K562 (cell line): ENCODE results near the gene INMT. TPM values are rescaled to one million over a fixed set of nuclear protein-coding genes. Genes with fewer than 3 reads are reported as not detected.

ENCODE experiments used
- ATAC-seq: fragments of 200-7000 bp; cut with Tn5 transposase; 3 replicates; pipeline ENCODE4 v1.9.1; 2020; ENCODE audit warnings: moderate library complexity
- BruUV-seq: library from RNA; stranded (reverse); fragments of 400-500 nt; replicated peaks from 2 replicates; lab custom pipeline; 2021; lab: Mats Ljungman, UMichigan
- CTCF ChIA-PET: fragments of 300-600 bp; formaldehyde crosslinking; extraction: SDS; loops from one replicate; lab custom pipeline; 2021; ENCODE audit warnings: low intra/inter-chr PET ratio; lab: Yijun Ruan, JAX
- POLR2A ChIA-PET: fragments of 300-600, 350-650 bp; sonication (Branson Sonifier 250); formaldehyde crosslinking; extraction: SDS; loops from one replicate; lab custom pipeline; 2021; ENCODE audit warnings: antibody characterized with exemption, inconsistent platforms; lab: Yijun Ruan, JAX
- DNase-seq, 4 experiments: peaks; one replicate each; pipeline versions ENCODE4 v3.0.0 to v3.0.0-alpha.2; 2011 to 2018; ENCODE audit warnings: low spot score in 3 of 4, mixed read lengths in 3 of 4; ENCODE audit errors: extremely low read depth in 1 of 4
- FAIRE-seq: peaks from 2 replicates; lab custom pipeline; 2011; peaks lifted over from hg19 to GRCh38; lab: Jason Lieb, UNC
- H2AFZ ChIP-seq: 2 replicates; pipeline ENCODE4 v1.6.0; 2011; ENCODE audit warnings: low read depth, low read length, control low read depth, inconsistent platforms
- H3K27ac ChIP-seq: fragments of 200-600 bp; 3 replicates; pipeline ENCODE4 v1.8.0; 2011; ENCODE audit warnings: low read depth, mild to moderate bottlenecking, control low read depth, inconsistent platforms, low read length, moderate library complexity, mixed read lengths; ENCODE audit errors: extremely low read depth
- H3K27me3 ChIP-seq, 2 experiments: fragments of 300-600 bp in 1 of 2; 2 replicates in 1 of 2; 3 replicates in 1 of 2; pipeline versions ENCODE4 v1.6.0 to v1.8.0; 2011; ENCODE audit warnings: inconsistent platforms in 2 of 2, low read length in 2 of 2, mild to moderate bottlenecking in 1 of 2, mixed read lengths in 1 of 2, moderate library complexity in 1 of 2; ENCODE audit not compliant: control insufficient read depth in 2 of 2, insufficient read depth in 2 of 2
- H3K36me3 ChIP-seq: fragments of 300-600 bp; 3 replicates; pipeline ENCODE4 v1.8.0; 2011; ENCODE audit warnings: mild to moderate bottlenecking, low read length, inconsistent platforms; ENCODE audit not compliant: control insufficient read depth, insufficient read depth
- H3K4me1 ChIP-seq, 2 experiments: fragments of 200-600 bp in 1 of 2; replicated peaks in 1 of 2; 2 replicates in 1 of 2; 3 replicates in 1 of 2; pipeline versions ENCODE4 v1.5.1 to v1.8.0; 2011; ENCODE audit warnings: inconsistent platforms in 2 of 2, low read length in 2 of 2, mild to moderate bottlenecking in 1 of 2, mixed read lengths in 1 of 2, moderate library complexity in 1 of 2; ENCODE audit not compliant: control insufficient read depth in 2 of 2, insufficient read depth in 2 of 2
- H3K4me2 ChIP-seq: 2 replicates; pipeline ENCODE4 v1.6.1; 2011; ENCODE audit warnings: low read length, control low read depth, inconsistent platforms, mixed read lengths; ENCODE audit not compliant: insufficient read depth
- H3K4me3 ChIP-seq: fragments of 200-600 bp; sonication (generic), shearing (Covaris generic); 2 replicates; pipeline ENCODE4 v1.5.1; 2016; ENCODE audit warnings: control low read depth, inconsistent platforms
- H3K79me2 ChIP-seq: fragments of 200-600 bp; 3 replicates; pipeline ENCODE4 v1.8.0; 2011; ENCODE audit warnings: low read length, inconsistent platforms; ENCODE audit not compliant: control insufficient read depth, insufficient read depth
- H3K9ac ChIP-seq, 2 experiments: 2 replicates each; pipeline versions ENCODE4 v1.6.0 to v1.6.1; 2011; ENCODE audit warnings: low read depth in 2 of 2, low read length in 2 of 2, control low read depth in 1 of 2, inconsistent platforms in 1 of 2, mild to moderate bottlenecking in 1 of 2, mixed read lengths in 1 of 2; ENCODE audit not compliant: insufficient read depth in 1 of 2
- H3K9me1 ChIP-seq: one replicate; pipeline ENCODE4 v1.6.0; 2011; ENCODE audit warnings: inconsistent platforms, mild to moderate bottlenecking, low read length, moderate library complexity; ENCODE audit not compliant: control insufficient read depth, insufficient read depth
- H3K9me3 ChIP-seq: replicated peaks from 2 replicates; pipeline ENCODE4 v1.5.1; 2011; ENCODE audit warnings: low read depth, low read length, inconsistent platforms; ENCODE audit not compliant: control insufficient read depth, insufficient read depth
- H4K20me1 ChIP-seq: replicated peaks from 2 replicates; pipeline ENCODE4 v1.6.1; 2011; ENCODE audit warnings: low read length, inconsistent platforms, mixed read lengths; ENCODE audit not compliant: control insufficient read depth, insufficient read depth
- C11orf30 ChIP-seq: fragments of 450-650 bp; IDR thresholded peaks from 2 replicates; pipeline ENCODE4 v1.6.1; 2016; ENCODE audit warnings: low read depth, mild to moderate bottlenecking
- CXXC5 ChIP-seq: fragments of 250-450 bp; sonication (Bioruptor Pico); IDR thresholded peaks from 2 replicates; pipeline ENCODE4 v1.8.0; 2022; ENCODE audit warnings: inconsistent platforms, mild to moderate bottlenecking, moderate library complexity
- FIP1L1 ChIP-seq: fragments of 200-400 bp; formaldehyde crosslinking; IDR thresholded peaks from 2 replicates; pipeline ENCODE4 v1.6.1; 2018; ENCODE audit warnings: mild to moderate bottlenecking, low read depth, low read length; ENCODE audit not compliant: poor library complexity, severe bottlenecking
- HMG20A ChIP-seq: fragments of 450-650 bp; formaldehyde crosslinking; conservative IDR thresholded peaks from 2 replicates; pipeline ENCODE4 v1.4.0; 2020; ENCODE audit warnings: mild to moderate bottlenecking, mixed read lengths
- MCM7 ChIP-seq, 2 experiments: fragments of 450-650 bp; IDR thresholded peaks; 2 replicates each; pipeline ENCODE4 v1.6.1; 2016 to 2018
- NFIC ChIP-seq: fragments of 450-650 bp; IDR thresholded peaks from 2 replicates; pipeline ENCODE4 v1.6.1; 2017; ENCODE audit warnings: mild to moderate bottlenecking, inconsistent platforms
- NUFIP1 ChIP-seq: fragments of 450-650 bp; IDR thresholded peaks from 2 replicates; pipeline ENCODE4 v1.6.1; 2018; ENCODE audit not compliant: partially characterized antibody
- TSC22D4 ChIP-seq: fragments of 450-650 bp; IDR thresholded peaks from 2 replicates; pipeline ENCODE4 v1.6.1; 2016; ENCODE audit warnings: missing genetic modification characterization, missing biosample characterization, control low read depth
- ZNF165 ChIP-seq: fragments of 250-450 bp; sonication (Bioruptor Pico); IDR thresholded peaks from 2 replicates; pipeline ENCODE4 v1.4.0; 2020; ENCODE audit warnings: borderline replicate concordance
- ZNF316 ChIP-seq: fragments of 450-650 bp; IDR thresholded peaks from 2 replicates; pipeline ENCODE4 v1.6.1; 2016
- ZNF717 ChIP-seq: fragments of 250-450 bp; sonication (Bioruptor Pico); IDR thresholded peaks from 2 replicates; pipeline ENCODE4 v1.5.0; 2021
- ZNF766 ChIP-seq: fragments of 200-800 bp; sonication (Bioruptor generic); conservative IDR thresholded peaks from 2 replicates; pipeline ENCODE4 v1.6.1; 2016; ENCODE audit warnings: missing genetic modification characterization, missing compliant biosample characterization
- ZSCAN32 ChIP-seq: fragments of 450-650 bp; formaldehyde crosslinking; IDR thresholded peaks from 2 replicates; pipeline ENCODE4 v1.4.0; 2020; ENCODE audit warnings: mild to moderate bottlenecking, moderate library complexity
- WGBS: fragments of 100-300 bp; shearing (Covaris generic); methylation state at CpG from one replicate; pipeline ENCODE4 v1.1.6; 2016; ENCODE audit warnings: low coverage, mixed read lengths; ENCODE audit not compliant: insufficient coverage; ENCODE audit errors: missing lambda C conversion rate; 5-methylcytosine and 5-hydroxymethylcytosine counted together
- in situ Hi-C: fragments of 300-500 bp; cut with MboI; formaldehyde crosslinking; loops from 4 replicates; pipeline ENCODE4 v1.15.0; 2018; ENCODE audit warnings: inconsistent platforms, mixed read lengths
- intact Hi-C: fragments of 100-400 bp; cut with micrococcal nuclease; formaldehyde crosslinking; loops from 2 replicates; pipeline ENCODE4 v1.14.2; 2022
- polyA plus RNA-seq, 8 experiments: library from polyadenylated mRNA; depleted of rRNA in 4 of 8; stranded (reverse) in 5 of 8; unstranded in 3 of 8; fragments of >200 nt; fragmentation: Nextera tagmentation in 2 of 8; fragmentation: Illumina TruSeq in 1 of 8; extraction: Ambion mirVana in 2 of 8; extraction: Trizol in 1 of 8; gene quantifications; 2 replicates each; pipeline versions ENCODE4 v1.2.1 to v1.2.3, GENCODE V29; 2011 to 2014; ENCODE audit warnings: inconsistent platforms in 1 of 8, missing spikeins in 1 of 8
- total RNA-seq, 7 experiments: library from RNA; depleted of rRNA in 6 of 7; stranded (reverse); fragments of >200 nt in 6 of 7; fragmentation: Illumina TruSeq in 2 of 7; extraction: Trizol in 2 of 7; gene quantifications; 2 replicates each; pipeline versions ENCODE4 v1.2.1 to v1.2.3, GENCODE V29; 2011 to 2021; ENCODE audit warnings: low replicate concordance in 1 of 7
- TF ChIP-seq, protein P1 (sequence below): fragments of 250-450 bp; sonication (Bioruptor Pico); IDR thresholded peaks from 2 replicates; pipeline ENCODE4 v1.5.0; 2020; ENCODE audit warnings: mild to moderate bottlenecking, borderline replicate concordance
- TF ChIP-seq, protein P2 (sequence below): sonication (generic); formaldehyde crosslinking; IDR thresholded peaks from 2 replicates; pipeline ENCODE4 v1.8.0; 2023; ENCODE audit warnings: mild to moderate bottlenecking, missing genetic modification reagents
- TF ChIP-seq, protein P3 (sequence below): fragments of 450-650 bp; conservative IDR thresholded peaks from 2 replicates; pipeline ENCODE4 v1.6.1; 2016; ENCODE audit warnings: missing genetic modification characterization, low read depth, mild to moderate bottlenecking, missing compliant biosample characterization, moderate library complexity

INMT gene
- total and polyA plus RNA-seq, 9 of the 15 experiments (the other 6 are each of a cell fraction or from before 2014, with no cell fraction given): 0.04 to 0.27 TPM; not detected in 7

DNA sequence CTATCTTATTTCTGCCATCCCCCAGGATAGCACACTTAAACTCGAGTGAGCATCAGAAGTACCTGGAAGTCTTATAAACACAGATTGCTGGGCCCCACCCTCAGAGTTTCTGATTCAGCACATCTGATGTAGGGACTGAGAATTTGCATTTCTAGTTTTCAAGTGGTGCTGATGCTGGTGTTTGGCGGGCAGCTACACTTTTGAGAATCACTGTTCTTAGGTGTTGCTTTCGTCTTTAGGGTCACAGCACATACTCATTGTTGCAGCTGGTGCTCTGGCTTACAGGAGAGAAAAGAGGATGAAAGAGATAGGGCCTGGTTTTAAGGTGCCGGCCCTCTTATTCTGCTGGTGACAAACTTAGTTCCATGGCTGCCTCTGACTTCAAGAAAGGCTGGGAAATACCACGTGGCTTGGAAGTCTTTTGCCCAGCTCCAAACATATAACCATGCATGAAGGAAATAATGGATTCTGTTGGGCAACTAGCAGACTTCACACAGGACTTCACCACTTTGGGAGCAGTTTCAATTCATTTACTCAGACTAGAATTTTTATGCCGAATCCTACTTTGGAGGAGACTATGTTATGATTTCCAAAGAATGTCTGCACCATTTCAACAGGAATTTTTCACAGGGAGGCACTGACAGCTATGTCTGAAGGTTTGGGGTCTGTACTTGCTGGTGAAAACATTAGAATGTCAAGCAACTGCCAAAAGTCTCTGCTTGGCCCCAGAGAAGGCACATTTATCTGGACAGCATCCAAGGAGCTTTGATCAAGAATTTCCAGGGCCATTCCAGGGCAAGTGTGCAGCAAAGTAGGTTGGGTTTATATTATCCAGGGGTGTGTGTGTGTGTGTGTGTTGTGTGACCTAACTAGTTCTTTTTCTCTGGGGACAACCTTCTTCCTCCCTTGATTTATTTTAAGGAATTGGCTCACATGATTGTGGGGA is 12.4 kb downstream of the INMT start:
- no peak for ATAC-seq
- no peak for DNase-seq
- Histone ChIP-seq H4K20me1 (no peaks in the 10 kb centered on the region), H3K9me3 (no peaks in the 10 kb centered on the region), H3K4me3 (no peak overlapping the region), H3K4me1 (peaks cover 20 to 49% of the 10 kb centered on the region in 2 experiments), H3K4me2 (no peak overlapping the region), H3K79me2 (no peaks in the 10 kb centered on the region), H3K27ac (no peak overlapping the region), H2AFZ (no peak overlapping the region), H3K9me1 (no peaks in the 10 kb centered on the region), H3K27me3 (no peaks in the 10 kb centered on the region), H3K36me3 (no peaks in the 10 kb centered on the region), H3K9ac (no peak overlapping the region)
- ChIA-PET POLR2A (interaction anchor here (0.6 to 1.1 kb wide), 3 partner anchors 9 to 177 kb away, joined by 3 read pairs; no protein-coding TSS in a partner anchor), CTCF (no interaction called here)
- no TSS peak for BruUV-seq
- no peak for FAIRE-seq
- in situ Hi-C loops (no loop called here), intact Hi-C loops (loop anchor here (5.0 kb wide), 1 partner anchor 133 kb away; no protein-coding TSS in a partner anchor)
- WGBS: 60% methylated on average over 6 of the region's 6 CpGs
- TF ChIP-seq ZNF316 (peak; percentile 19; the same call in 1 of the 2 replicates), C11orf30 (peak; percentile 24; the same call in 1 of the 2 replicates), ZNF165 (no peak), HMG20A (CRISPR knock-in tag) (no peak), ZNF717 (CRISPR knock-in tag) (no peak), MCM7 (IDR thresholded peaks at IDR 0.05) (no peak), NFIC (0 out of 2 replicates have a peak, but pooled peaks have one; percentile 39), NUFIP1 (no peak), ZSCAN32 (CRISPR knock-in tag) (no peak), ZNF766 (CRISPR knock-in tag) (no peak), FIP1L1 (no peak), TSC22D4 (tag) (no peak), CXXC5 (no peak)
- TF ChIP-seq, protein P1, sequence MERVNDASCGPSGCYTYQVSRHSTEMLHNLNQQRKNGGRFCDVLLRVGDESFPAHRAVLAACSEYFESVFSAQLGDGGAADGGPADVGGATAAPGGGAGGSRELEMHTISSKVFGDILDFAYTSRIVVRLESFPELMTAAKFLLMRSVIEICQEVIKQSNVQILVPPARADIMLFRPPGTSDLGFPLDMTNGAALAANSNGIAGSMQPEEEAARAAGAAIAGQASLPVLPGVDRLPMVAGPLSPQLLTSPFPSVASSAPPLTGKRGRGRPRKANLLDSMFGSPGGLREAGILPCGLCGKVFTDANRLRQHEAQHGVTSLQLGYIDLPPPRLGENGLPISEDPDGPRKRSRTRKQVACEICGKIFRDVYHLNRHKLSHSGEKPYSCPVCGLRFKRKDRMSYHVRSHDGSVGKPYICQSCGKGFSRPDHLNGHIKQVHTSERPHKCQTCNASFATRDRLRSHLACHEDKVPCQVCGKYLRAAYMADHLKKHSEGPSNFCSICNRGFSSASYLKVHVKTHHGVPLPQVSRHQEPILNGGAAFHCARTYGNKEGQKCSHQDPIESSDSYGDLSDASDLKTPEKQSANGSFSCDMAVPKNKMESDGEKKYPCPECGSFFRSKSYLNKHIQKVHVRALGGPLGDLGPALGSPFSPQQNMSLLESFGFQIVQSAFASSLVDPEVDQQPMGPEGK (CRISPR knock-in tag): no peak
- TF ChIP-seq, protein P2, sequence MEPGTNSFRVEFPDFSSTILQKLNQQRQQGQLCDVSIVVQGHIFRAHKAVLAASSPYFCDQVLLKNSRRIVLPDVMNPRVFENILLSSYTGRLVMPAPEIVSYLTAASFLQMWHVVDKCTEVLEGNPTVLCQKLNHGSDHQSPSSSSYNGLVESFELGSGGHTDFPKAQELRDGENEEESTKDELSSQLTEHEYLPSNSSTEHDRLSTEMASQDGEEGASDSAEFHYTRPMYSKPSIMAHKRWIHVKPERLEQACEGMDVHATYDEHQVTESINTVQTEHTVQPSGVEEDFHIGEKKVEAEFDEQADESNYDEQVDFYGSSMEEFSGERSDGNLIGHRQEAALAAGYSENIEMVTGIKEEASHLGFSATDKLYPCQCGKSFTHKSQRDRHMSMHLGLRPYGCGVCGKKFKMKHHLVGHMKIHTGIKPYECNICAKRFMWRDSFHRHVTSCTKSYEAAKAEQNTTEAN (CRISPR knock-in tag): no peak
- TF ChIP-seq, protein P3, sequence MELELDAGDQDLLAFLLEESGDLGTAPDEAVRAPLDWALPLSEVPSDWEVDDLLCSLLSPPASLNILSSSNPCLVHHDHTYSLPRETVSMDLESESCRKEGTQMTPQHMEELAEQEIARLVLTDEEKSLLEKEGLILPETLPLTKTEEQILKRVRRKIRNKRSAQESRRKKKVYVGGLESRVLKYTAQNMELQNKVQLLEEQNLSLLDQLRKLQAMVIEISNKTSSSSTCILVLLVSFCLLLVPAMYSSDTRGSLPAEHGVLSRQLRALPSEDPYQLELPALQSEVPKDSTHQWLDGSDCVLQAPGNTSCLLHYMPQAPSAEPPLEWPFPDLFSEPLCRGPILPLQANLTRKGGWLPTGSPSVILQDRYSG (tag): no peak
